Stimulated activated naive CD8-positive, alpha-beta T cell treated with anti-CD3 and anti-CD28 coated beads, Interleukin-15, amount 100 ng/mL, for 72 hours (primary cell): ENCODE measurements around the gene UBE3D.
A peak's percentile ranks its signal among the peaks of the same experiment; 100 is the strongest.
"Not testable (repeated sequence)": the region's sequence is repeated elsewhere in the genome, so short reads cannot be mapped to it uniquely, and the experiment has no call there.

Experiments
- ATAC-seq: fragments of 150-1000 bp; cut with Tn5 transposase; 2 replicates; pipeline ENCODE4 v1.10.0; 2021; ENCODE audit warnings: mild to moderate bottlenecking, moderate library complexity
- DNase-seq, 2 donors: peaks; one replicate each; pipeline ENCODE4 v3.0.0; 2021 to 2022
- H3K27ac Mint-ChIP-seq, 2 donors: one replicate each; pipeline ENCODE4 v1.8.0; 2022; ENCODE audit warnings: mild to moderate bottlenecking in 2 of 2, mixed read lengths in 2 of 2, moderate library complexity in 2 of 2
- H3K27me3 Mint-ChIP-seq: one replicate; pipeline ENCODE4 v1.8.0; 2022; ENCODE audit warnings: mixed read lengths
- H3K4me1 Mint-ChIP-seq: one replicate; pipeline ENCODE4 v1.8.0; 2022; ENCODE audit warnings: mild to moderate bottlenecking, mixed read lengths
- H3K4me3 Mint-ChIP-seq, 2 donors: one replicate each; pipeline ENCODE4 v1.8.0; 2022; ENCODE audit warnings: mild to moderate bottlenecking in 2 of 2, mixed read lengths in 2 of 2, moderate library complexity in 1 of 2
- H3K9me3 Mint-ChIP-seq, 2 donors: one replicate each; pipeline ENCODE4 v1.8.0; 2022; ENCODE audit warnings: mixed read lengths in 2 of 2

The UBE3D gene

DNA sequence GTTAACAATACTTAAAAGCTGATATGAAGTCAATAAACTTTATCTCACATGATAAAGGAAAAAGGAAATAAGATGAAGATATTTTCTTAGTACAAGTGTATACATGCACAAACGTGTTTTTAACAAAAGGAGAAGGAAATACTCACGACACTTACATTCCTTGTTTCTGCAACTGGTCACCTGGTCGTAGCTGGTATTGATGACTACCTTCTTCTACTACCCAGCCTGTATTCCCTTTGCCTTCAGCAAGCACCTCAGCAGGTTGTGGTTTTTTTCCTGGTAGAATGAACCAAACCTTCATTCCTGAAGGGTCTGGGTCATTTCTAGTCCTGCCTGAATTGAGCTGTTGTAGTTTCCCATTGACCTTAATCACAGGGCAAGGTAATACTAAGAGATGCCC is 54.5 kb downstream of the UBE3D start:
- H3K4me3 Mint-ChIP-seq, DNase-seq, ATAC-seq, H3K27ac Mint-ChIP-seq, H3K27me3 Mint-ChIP-seq, H3K4me1 Mint-ChIP-seq: not testable (repeated sequence)
- peaks cover 0 to 12% of the 10 kb centered on the region in 2 donors for H3K9me3 Mint-ChIP-seq

DNA sequence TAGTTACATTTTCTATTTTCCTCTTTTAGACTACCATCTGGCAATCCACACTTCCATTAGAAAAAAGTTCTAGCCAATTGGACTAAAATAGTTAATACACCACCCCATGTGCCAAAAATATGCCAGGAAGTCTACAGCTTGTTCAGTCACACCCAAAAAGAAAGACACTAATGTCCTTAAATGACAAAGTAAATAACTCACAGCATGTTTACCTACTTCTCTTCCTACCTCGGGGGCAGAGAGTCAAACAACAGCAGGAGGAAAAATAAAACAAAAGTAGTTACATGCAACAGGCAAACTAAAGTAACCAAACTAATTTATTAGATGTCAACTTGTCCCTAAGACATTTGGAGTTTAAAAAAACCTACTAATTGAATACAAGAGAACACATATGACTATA is 57.0 kb downstream of the UBE3D start:
- Mint-ChIP-seq H3K27ac (peak overlapping the region in 1 of 2 donors; percentile 74), H3K4me3 (no peak overlapping the region), H3K4me1 (peaks cover 9% of the 10 kb centered on the region), H3K27me3 (no peaks in the 10 kb centered on the region), H3K9me3 (no peaks in the 10 kb centered on the region)
- ATAC-seq (no peak), DNase-seq (no peak)

DNA sequence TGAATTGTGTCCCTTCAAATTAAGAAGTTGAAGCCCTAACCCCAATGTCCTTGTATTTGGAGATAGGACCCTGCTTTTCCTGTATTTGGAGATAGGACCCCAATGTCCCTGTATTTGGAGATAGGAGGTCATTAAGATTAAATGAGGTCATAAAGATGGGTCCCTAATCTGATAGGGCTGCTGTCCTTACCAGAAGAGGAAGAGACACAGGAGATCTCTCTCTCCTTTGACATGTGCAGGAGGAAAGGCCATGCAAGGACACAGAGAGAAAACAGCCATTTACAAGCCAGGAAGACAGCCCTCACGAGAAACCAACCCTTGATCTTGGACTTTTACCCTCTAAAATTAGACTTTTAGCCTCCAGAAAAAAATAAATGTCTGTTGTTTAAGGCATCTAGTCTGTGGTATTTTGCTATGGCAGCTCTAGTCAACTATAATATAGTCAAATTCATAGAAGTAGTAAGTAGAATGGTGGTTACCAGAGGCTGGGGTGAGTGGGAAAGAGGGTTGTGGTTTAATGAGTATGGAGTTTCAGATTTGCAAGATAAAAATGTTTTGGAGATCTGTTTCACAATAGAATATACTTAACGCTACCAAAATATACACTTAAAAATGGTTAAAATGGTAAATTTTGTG is 59.3 kb downstream of the UBE3D start:
- no peaks in the 10 kb centered on the region for H3K27me3 Mint-ChIP-seq
- no peak for ATAC-seq
- no peaks in the 10 kb centered on the region for H3K9me3 Mint-ChIP-seq
- H3K27ac Mint-ChIP-seq: no peak overlapping the region
- H3K4me3 Mint-ChIP-seq: no peak overlapping the region
- no peak for DNase-seq
- peaks cover 9% of the 10 kb centered on the region for H3K4me1 Mint-ChIP-seq

DNA sequence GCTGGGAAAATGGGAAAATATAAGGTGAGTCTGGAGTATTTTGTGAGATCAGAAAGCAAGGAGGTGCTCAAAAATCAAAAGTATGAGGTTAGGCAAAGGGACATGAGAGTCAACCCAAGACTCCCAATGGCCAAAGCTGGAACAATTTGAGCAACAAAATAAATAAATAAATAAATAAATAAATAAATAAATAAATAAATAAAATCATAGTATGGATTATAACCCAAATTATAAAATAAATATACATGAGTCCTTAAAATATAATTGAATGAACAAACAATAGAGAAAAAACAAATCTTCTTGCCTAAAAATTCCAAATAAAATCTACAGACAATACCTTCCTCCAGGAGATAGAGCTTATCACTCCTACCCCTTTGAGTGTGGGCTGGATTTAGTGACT is 69.5 kb downstream of the UBE3D start:
- no peaks in the 10 kb centered on the region for H3K4me1 Mint-ChIP-seq
- ATAC-seq (no peak), DNase-seq (no peak)
- H3K27me3 Mint-ChIP-seq: no peaks in the 10 kb centered on the region
- no peak overlapping the region for H3K4me3 Mint-ChIP-seq
- peaks cover 0 to 7% of the 10 kb centered on the region in 2 donors for H3K9me3 Mint-ChIP-seq
- H3K27ac Mint-ChIP-seq: no peak overlapping the region

DNA sequence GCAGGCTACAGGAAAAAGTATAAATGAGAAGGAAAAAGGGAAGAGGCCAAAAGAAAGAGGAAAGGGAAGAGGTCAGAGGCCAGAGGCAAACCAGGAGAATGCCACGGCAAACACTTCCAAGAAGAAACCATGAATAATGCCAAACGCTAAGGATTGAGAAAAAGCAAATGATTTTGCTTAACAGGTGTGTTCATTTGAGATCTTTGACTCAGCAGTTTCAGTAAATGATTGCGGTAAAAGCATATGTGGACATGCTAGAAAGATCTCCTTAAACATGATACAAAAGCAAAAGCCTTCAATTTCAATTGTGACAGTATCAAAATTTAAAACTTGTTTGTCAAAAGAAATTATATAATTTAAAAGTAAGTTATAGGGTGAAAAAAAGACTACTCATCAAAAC is 70.6 kb downstream of the UBE3D start:
- no peaks in the 10 kb centered on the region for H3K27me3 Mint-ChIP-seq
- H3K4me1 Mint-ChIP-seq: no peaks in the 10 kb centered on the region
- DNase-seq: no peak
- no peak overlapping the region for H3K4me3 Mint-ChIP-seq
- peaks cover 0 to 7% of the 10 kb centered on the region in 2 donors for H3K9me3 Mint-ChIP-seq
- no peak for ATAC-seq
- H3K27ac Mint-ChIP-seq: no peak overlapping the region

DNA sequence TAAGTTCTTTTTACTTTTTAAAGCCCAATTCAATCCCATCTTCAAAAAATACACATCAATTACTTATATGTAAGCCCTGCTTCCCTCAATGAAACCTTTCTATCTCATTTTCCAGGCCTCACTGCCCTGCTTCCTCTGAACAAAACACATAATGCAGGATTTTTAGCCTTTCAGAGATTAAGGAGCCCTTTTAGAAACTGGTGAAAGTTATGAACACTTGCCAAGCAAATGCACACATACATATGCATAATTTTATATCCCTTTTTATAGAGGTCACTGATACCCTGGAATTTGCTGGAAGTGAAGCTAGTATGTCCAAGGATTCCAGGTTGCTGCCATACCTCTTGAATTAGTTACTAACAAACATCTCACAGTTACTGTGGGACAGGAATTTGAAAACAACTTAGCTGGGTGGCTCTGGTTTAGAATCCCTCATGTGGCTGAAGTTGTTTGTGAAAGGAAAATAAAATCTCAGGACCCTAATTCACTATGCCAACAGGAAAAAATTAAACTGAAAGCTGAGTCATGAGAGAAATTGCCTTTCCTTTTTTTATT is 75.8 kb downstream of the UBE3D start:
- no peaks in the 10 kb centered on the region for H3K27me3 Mint-ChIP-seq
- H3K27ac Mint-ChIP-seq: no peak overlapping the region
- H3K4me1 Mint-ChIP-seq: no peaks in the 10 kb centered on the region
- no peak overlapping the region for H3K4me3 Mint-ChIP-seq
- no peak for DNase-seq
- H3K9me3 Mint-ChIP-seq: peaks cover 0 to 4% of the 10 kb centered on the region in 2 donors
- ATAC-seq: no peak

DNA sequence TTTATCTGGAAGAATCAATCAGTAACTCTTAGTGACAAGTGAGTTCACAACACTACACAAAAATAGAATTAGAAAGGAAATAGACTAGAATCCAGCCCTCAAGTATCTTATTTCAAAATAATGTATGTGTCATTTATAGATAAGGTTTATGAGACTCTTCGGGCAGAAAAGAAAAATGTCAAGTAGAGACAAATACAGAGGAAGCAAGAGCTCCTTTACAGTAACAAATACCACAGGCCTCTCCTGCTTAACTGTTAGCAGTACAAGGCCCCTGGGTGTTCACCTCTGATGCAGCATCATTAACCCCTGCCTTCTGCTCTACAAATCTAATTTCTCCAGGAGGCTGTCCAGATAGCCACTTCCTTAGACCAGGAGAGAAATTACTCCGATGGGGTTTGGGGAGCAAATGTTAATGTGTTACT is 76.7 kb downstream of the UBE3D start:
- Mint-ChIP-seq H3K4me3 (no peak overlapping the region), H3K9me3 (peaks cover 0 to 4% of the 10 kb centered on the region in 2 donors), H3K27me3 (no peaks in the 10 kb centered on the region), H3K4me1 (no peaks in the 10 kb centered on the region), H3K27ac (no peak overlapping the region)
- no peak for DNase-seq
- ATAC-seq: no peak

DNA sequence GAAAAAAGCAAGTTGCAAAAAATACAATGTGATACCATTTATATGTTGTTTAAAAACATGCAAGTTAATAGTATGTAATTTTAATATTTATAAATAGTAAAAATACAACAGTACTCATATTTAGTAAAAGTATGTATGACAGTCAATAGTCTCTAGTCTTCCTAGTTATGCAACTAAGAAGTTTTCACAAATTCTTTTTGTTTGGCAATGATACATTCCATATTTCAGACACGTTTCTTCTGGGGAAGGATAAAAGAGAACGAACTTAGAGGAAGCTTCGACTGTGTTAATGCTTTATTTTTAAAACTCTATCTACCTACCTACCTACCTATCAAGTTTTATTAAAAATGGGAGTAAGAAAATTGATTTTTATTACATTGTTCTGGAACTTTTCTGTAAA is 77.7 kb downstream of the UBE3D start:
- ATAC-seq: no peak
- Mint-ChIP-seq H3K9me3 (no peaks in the 10 kb centered on the region), H3K4me1 (no peaks in the 10 kb centered on the region), H3K4me3 (no peak overlapping the region), H3K27ac (no peak overlapping the region), H3K27me3 (no peaks in the 10 kb centered on the region)
- DNase-seq: no peak

DNA sequence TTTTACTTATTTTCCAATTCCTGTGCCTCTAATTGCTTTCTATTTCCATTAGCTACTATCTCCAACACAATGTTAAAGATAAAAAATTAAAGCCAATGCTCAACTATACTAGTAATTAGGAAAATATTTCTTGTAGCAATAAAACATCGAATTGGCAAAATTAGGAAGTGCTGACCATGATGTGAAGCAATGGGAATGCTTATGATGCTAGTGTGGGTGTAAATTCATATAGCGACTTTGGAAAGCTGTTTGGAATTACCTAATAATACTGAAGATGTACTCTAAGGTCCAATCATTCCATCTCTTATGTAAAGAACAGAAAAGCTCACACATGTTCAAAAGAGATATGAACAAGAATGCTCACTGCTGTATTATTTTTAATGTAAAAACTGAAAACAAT is 78.2 kb downstream of the UBE3D start:
- Mint-ChIP-seq H3K9me3 (no peaks in the 10 kb centered on the region), H3K4me1 (no peaks in the 10 kb centered on the region), H3K27ac (no peak overlapping the region), H3K27me3 (no peaks in the 10 kb centered on the region), H3K4me3 (no peak overlapping the region)
- no peak for DNase-seq
- no peak for ATAC-seq

DNA sequence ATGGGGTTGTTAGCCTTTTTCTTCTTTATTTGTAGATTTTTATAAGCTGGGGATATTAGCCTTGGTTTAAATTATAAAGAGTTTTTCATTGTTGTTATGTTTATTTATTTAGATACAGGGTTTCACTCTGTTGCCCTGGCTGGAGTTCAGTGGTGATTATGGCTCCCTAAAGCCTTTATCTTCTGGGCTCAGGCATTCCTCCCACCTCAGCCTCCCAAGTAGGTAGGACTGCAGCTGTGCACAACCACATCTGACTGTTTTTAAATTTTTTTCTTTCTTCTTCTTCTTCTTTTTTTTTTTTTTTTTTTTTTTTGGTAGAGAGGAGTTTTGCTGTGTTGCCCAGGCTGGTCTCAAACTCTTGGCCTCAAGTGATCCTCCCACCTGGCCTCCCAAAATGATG is 80.9 kb downstream of the UBE3D start:
- no peak overlapping the region for H3K4me3 Mint-ChIP-seq
- H3K27me3 Mint-ChIP-seq: no peaks in the 10 kb centered on the region
- H3K9me3 Mint-ChIP-seq: no peaks in the 10 kb centered on the region

DNA sequence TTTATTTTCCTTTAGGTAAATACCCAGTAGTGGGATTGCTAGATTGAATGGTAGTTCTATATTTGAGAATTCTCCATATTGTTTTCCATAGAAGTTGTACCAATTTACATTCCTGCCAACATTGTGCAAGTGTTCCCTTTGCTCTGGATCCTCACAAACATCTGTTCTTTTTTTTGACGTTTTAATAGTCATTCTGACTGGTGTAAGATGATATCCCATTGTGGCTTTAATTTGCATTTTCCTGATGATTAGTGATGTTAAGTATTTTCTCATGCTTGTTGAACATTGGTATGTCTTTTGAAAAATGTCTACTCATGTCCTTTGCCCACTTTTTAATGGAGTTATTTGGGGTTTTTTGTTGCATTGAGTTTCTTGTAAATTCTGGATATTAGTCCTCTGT is 85.6 kb downstream of the UBE3D start:
- H3K4me3 Mint-ChIP-seq: no peak overlapping the region
- ATAC-seq (no peak), DNase-seq (no peak)

More for the DNA sequence above, 80.9 kb downstream of the UBE3D start:
- no peak overlapping the region for H3K27ac Mint-ChIP-seq
- DNase-seq (no peak), ATAC-seq (no peak)
- H3K4me1 Mint-ChIP-seq: no peaks in the 10 kb centered on the region

DNA sequence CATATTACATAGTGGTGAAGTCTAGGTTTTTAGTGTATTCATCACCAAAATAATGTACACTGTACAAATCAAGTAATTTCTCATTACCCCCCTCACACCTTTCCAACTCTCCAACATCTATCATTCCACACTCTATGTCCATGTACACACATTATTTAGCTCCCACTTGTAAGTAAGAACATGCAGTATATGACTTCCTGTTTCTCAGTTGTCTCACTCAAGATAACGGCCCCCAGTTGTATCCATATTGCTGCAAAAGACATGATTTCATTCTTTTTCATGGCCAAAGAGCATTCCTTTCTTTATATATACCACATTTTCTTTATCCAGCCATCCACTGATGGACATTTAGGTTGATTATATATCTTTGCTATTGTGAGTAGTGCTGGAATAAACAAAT is 86.0 kb downstream of the UBE3D start:
- Mint-ChIP-seq H3K4me3 (no peak overlapping the region), H3K27ac (no peak overlapping the region), H3K4me1 (no peaks in the 10 kb centered on the region), H3K27me3 (no peaks in the 10 kb centered on the region), H3K9me3 (no peaks in the 10 kb centered on the region)
- ATAC-seq (no peak), DNase-seq (no peak)

More for the DNA sequence above, 85.6 kb downstream of the UBE3D start:
- Mint-ChIP-seq H3K27me3 (no peaks in the 10 kb centered on the region), H3K9me3 (no peaks in the 10 kb centered on the region), H3K4me1 (no peaks in the 10 kb centered on the region), H3K27ac (no peak overlapping the region)

DNA sequence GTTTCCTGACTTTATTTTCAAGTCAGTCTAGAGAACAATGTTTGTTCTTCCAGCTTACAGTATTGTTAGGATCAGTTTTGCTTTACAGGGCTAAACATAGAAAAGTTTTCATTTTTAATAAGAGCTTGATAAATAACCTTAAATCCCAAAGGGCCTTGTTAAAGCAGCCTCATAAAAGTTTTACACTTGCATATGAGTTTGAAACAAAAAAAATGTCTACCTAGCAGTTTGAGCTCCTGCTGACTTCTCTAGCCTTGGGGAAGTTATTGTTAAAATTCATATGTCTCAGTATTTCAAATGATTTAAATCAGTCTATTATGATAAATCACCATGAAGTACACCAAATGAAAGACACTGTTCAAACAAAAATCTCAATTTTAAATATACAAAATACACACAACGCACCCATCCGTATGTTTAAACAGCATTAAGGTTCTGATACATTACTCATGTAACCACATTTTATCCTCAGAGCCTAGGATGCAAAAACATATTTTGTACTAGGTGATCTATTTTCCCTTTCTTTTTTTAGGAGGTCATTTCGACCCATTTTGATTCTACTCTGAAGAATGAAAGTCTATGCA is 87.2 kb downstream of the UBE3D start:
- Mint-ChIP-seq H3K9me3 (no peaks in the 10 kb centered on the region), H3K4me1 (no peaks in the 10 kb centered on the region)

DNA sequence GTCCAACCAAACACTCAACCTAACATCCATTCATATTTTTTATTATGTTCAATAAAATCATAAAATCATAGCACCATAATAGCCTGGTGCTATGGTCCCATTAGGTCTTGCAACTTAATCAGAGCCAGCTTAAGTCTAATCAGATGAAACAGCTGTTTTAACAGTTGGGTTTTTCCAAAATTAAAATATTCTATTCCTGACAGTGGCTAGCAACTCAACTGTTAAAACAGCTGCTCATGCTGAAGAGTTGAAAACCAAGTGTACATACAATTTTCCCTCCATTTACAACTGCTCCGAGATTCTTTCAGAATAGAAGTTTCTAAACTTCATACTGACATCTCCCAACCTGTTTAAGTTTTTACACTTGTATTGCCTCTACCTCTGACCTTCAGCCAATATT is 89.5 kb downstream of the UBE3D start:
- H3K4me3 Mint-ChIP-seq: no peak overlapping the region
- H3K27me3 Mint-ChIP-seq: no peaks in the 10 kb centered on the region
- no peak for ATAC-seq
- no peaks in the 10 kb centered on the region for H3K4me1 Mint-ChIP-seq
- H3K9me3 Mint-ChIP-seq: no peaks in the 10 kb centered on the region
- no peak for DNase-seq
- H3K27ac Mint-ChIP-seq: no peak overlapping the region

More for the DNA sequence above, 87.2 kb downstream of the UBE3D start:
- H3K4me3 Mint-ChIP-seq: no peak overlapping the region
- ATAC-seq: no peak
- no peak for DNase-seq
- H3K27me3 Mint-ChIP-seq: no peaks in the 10 kb centered on the region
- no peak overlapping the region for H3K27ac Mint-ChIP-seq

DNA sequence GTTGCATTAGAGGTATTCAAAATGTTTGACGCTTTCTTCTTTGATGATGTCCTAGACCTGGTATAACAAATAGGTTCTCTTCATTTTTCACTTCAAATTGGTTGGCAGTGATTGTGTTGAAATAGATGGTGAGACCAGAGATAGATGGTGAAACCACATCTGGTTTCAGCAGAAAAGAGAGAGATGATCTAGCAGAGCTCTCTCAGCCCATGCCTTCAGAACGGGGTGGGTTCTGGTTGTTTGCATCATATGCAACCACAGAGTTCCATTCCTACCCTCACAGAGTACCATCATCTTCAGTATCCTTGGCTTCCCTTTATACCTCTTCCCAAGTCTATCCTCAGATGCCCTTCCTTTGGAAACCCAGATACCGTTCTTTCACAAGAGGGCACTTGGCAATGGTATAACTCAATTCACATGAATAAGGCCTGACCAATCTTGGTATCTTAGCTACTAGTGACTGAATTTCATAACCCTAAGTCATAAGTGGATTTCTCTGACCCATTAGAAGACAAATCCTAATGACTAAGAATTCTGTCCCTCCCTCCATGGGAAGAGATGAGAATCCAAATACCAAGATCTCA is 93.7 kb downstream of the UBE3D start:
- ATAC-seq (no peak), DNase-seq (no peak)
- H3K27ac Mint-ChIP-seq: no peak overlapping the region
- H3K4me1 Mint-ChIP-seq: no peaks in the 10 kb centered on the region
- H3K4me3 Mint-ChIP-seq: no peak overlapping the region
- no peaks in the 10 kb centered on the region for H3K27me3 Mint-ChIP-seq
- H3K9me3 Mint-ChIP-seq: peaks cover 0 to 3% of the 10 kb centered on the region in 2 donors

DNA sequence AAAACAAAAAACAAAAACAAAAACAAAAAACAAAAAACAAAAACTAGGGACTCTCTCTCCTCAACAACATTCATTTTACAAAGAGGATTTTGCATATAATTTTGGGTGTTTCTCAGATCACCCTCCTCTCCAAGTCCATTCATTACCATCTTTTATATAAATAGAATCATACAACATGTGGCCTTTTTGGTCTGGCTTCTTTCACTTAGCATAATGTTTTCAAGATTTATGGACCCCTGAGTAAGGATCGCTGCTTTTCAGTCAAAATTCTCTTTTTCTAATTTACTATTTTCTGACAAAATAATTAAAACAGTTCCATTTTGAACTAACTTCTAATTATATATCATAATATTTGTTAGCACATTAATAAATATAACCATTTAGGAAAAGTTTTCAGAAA is 94.8 kb downstream of the UBE3D start:
- Mint-ChIP-seq H3K4me3 (no peak overlapping the region), H3K4me1 (no peaks in the 10 kb centered on the region), H3K27me3 (no peaks in the 10 kb centered on the region), H3K27ac (no peak overlapping the region), H3K9me3 (peaks cover 0 to 4% of the 10 kb centered on the region in 2 donors)
- no peak for ATAC-seq
- no peak for DNase-seq
